ENCODE results near the gene AQP4. TPM values are rescaled to one million over a fixed set of nuclear protein-coding genes. Genes with fewer than 3 reads are reported as not detected.

AQP4 gene
- total RNA-seq, 1 experiment from 2014 or later = not detected

DNA sequence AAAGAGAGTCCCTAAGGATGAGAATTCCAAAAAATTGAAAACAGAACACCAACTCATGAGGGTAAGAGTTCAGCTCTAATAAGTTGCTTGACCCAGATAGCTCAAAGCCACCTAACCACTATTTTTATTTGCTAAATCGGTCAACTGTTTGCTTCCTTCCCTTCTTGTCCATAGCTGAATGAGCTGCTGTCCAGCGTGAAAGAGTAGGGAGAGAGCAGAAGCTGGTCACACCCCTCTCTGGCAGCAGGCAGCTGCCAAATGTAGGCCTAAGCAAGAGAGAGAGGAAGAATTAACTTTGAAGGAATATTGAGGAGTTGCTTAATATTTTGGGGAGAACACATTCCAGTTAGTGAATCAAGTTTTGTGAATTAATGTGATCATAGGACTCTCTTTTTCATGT lies 25.9 kb downstream of the AQP4 start:
- no peak for DNase-seq (ENCODE audit: low spot score)

GRCh38 chr18:26832302-26832701 lies 33.2 kb downstream of the AQP4 start:
- DNase-seq (ENCODE audit: low spot score) = no peak

DNA sequence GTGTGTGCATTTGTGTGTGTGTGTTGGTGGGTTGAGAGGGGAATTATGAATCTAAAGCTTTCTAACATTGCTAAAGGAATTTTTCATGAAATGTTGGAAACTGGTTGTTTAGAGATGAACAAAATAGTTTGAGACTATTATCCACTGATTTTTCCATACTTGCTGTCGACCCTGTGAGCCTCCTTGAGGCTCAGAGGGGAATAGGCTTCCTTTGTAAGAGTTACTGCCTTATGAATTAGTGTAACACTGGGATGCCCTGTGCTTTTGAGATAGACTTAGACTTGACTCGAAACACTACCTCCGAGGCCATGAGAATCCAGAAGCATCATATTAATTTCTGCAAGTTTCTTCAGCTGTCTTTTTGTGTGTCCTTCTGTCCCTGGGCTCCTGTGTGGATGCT lies 37.9 kb downstream of the AQP4 start:
- DNase-seq (ENCODE audit: low spot score) = no peak

DNA sequence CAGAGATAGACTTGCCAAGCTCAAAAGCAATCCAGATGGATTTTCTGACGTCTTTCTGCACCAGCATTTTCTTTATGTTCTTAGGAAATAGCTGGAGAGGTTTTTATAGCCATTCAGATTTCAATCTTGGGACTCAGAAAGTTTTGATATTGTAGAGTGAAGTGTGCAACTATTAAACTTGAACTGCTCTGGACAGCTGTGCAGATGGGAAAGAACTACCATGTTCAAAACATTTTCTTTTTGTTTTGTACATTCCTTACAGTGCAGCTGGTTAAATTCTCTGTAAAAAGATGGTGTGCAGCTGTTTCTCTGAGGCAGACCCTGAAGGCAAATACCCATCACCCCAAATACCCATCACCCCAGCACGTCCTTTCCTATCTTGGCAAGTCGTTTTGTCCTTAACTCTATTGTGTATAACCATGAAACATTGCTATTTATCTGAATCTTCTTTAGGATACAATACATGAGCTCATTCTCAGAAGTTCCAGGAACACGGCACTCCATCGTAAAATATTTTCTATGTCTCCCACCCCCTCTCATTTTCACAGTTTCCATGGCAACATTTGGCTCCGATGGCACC lies 38.8 kb downstream of the AQP4 start:
- DNase-seq (ENCODE audit: low spot score) = no peak

DNA sequence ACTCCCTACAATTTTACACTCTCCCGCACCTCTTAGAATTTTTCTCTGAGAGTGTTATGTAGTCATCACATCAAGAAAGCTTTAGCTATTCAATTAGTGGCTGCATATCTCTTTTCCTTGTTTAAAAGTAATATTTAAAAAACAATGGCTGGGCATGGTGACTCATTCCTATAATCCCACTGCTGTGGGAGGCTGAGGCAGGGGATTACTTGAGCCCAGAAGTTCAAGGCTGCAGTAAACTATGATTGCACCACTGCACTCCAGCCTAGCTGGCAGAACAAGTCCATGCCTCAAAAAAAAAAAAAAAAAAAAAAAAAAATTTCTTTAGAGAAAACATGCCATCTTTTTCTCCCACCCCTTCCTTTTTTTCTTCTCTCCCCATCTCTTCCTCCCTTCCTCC lies 44.3 kb downstream of the AQP4 start:
- DNase-seq (ENCODE audit: low spot score) = no peak

DNA sequence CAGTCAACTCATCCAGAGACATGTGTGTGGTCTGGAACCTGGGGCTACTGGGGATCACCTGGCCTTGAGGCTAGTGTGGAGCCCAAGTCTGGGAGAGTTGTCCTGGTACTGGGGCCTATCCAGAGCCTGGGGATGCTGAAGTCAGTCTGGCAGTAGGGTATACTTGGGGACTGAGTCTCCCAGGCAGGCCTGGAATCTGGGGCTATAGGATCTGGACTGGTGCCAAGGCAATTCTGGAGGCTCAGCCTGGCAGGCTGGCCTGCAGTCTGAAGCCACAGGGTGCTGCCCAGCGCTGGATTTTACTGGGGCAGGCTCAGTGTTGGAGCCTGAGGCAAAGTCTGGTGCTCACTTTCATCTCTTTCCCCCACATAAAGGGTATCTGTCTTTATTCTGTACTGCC lies 46.5 kb downstream of the AQP4 start:
- no peak for DNase-seq (ENCODE audit: low spot score)

DNA sequence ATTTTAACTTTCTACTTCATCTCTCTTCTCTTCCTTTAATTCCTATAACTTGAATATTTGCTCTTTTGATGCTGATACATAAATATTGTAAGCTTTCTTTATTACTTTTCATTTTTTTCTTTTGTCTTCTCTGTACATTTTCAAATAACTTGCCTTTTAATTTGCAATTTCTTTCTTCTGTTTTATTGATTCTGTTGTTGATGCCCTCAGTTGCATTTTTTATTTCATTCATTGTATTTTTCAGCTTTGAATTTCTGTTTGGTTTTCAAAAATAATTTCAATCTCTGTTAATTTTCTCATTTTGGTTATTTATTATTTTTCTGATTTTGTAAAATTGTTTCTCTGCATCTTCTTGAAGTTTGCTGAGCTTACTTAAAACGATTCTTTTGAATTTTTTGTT lies 47.0 kb downstream of the AQP4 start:
- no peak for DNase-seq (ENCODE audit: low spot score)

DNA sequence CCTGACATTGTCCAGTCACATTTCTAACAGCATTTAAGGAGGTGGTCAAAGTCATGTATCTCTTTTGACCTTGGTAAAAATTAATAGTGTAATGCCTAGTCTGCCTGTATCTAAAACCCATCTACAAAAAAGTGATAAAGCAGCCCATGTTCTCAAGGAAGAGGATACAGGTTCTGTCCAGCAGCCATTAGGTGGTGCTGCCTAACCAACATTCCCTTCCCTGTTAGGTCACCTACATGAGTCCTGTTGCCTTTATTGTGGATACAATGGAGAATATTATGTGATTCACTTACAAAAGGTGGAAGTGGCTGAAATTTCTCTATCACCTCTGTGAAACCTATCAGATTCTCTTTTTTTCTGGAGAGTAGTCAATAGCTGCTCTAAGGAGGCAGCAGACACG lies 52.5 kb downstream of the AQP4 start:
- DNase-seq (ENCODE audit: low spot score) = peak; percentile 35

DNA sequence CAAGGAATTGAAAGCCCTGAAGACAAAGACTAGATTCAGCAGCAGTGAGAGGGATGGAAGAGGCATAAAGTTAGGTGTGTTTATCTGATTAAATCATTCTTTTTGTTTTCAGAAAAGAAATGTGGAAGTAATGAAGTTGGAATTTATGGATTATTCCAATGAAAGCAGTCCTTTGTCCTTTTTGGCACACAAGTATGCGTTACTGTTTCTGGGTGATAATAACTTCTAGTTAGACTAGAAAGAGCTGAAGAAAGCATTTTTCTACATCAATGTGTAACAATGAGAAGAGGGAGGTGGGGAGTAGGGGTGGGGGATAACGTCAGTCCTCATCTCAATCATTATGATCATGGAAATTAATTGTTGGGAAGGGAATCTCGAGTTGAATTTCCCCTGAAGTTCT lies 53.0 kb downstream of the AQP4 start:
- no peak for DNase-seq (ENCODE audit: low spot score)

DNA sequence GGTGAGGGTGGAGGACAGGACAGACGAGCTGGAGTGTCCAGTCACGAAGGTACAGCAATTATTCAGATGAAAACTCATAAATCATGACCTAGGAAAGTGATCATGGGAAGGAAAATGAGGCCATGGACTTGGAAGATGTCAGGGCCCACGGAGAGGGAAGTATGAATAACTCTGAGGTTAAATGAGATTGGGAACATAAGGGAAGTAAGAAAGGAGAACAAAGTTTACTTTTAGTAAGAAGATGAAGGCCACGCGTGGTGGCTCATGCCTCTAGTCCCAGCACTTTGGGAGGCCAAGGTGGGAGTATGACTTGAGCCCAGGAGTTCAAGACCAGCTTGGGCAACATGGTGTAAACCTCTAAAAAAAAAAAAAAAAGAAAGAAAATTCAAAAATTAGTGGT lies 56.2 kb downstream of the AQP4 start:
- DNase-seq (ENCODE audit: low spot score) = no peak

- no peak for DNase-seq (ENCODE audit: low spot score)
These were observed 59.3 kb downstream of the AQP4 start for GRCh38 chr18:26806224-26806623.

DNA sequence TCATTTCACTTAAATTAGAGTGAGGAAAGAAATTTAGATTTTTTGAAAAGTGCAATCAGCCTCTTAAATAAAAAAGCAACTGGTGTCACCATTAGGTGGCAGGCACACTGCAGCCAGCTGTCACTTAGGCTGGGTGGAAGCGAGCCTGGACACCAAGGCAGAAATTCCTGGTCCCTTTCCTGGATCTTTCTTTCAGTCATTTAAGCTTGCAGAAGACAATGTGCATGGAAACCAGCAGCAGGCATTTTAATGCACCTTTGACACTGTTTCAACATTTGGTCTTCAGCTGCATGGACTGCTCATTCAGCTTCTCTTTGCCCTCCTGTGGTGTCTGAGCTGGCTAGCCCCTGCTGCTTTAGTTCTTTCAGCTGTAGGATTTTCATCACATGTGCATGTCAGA lies 61.0 kb downstream of the AQP4 start:
- DNase-seq (ENCODE audit: low spot score) = peak; percentile 1

- DNase-seq (ENCODE audit: low spot score) = no peak
These were observed 61.9 kb downstream of the AQP4 start for GRCh38 chr18:26803643-26804042.

DNA sequence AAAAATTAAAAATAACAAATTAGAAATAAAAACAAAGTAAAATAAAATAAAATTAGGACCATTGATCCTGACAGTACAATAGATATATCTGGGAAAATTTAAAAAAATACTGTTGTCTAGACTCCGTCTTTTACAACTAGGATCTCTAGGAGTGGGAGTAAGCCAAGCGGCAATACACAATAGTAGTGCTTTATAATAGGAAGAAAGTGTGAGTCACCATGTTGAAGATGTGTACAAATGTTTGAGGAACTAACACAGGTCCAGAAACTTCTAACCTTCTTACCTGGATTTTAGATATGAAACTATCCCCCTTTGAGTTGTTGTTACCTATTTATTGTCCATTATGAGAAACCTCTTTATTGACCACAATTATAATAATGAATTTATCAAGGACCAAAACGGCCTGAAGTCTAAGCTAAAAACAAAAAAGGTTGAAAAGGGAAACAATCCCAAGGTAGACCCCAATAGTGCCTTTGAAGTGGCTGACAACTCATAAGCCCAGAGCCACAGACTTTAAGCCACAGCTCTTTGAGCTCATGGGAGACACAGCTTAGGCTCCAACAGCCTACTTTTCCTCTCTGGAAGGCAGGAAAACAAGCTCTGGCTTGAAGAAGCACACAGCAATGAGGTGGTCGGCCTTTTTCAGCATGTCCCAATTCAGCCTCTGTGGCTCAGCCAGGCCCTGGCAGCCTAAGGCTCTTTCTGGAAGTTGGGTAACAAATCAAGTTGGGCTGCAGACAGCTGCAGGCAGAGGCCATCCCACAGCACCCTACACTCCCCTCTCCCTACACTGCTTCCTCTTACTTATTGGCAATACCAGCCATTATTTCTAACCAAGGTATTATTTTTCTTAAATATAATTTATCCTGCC lies 62.9 kb downstream of the AQP4 start:
- no peak for DNase-seq (ENCODE audit: low spot score)
